NOMO-1 treated with DMSO at 0.1 percent for 48 hours (cell line): ENCODE data around the gene SGMS1.
A peak's percentile ranks its signal among the peaks of the same experiment; 100 is the strongest.

ENCODE experiments used
- DNase-seq: peaks from one replicate; lab custom pipeline; 2025; ENCODE audit not compliant: unreplicated experiment; lab: John Stamatoyannopoulos, UW

The SGMS1 gene

DNA sequence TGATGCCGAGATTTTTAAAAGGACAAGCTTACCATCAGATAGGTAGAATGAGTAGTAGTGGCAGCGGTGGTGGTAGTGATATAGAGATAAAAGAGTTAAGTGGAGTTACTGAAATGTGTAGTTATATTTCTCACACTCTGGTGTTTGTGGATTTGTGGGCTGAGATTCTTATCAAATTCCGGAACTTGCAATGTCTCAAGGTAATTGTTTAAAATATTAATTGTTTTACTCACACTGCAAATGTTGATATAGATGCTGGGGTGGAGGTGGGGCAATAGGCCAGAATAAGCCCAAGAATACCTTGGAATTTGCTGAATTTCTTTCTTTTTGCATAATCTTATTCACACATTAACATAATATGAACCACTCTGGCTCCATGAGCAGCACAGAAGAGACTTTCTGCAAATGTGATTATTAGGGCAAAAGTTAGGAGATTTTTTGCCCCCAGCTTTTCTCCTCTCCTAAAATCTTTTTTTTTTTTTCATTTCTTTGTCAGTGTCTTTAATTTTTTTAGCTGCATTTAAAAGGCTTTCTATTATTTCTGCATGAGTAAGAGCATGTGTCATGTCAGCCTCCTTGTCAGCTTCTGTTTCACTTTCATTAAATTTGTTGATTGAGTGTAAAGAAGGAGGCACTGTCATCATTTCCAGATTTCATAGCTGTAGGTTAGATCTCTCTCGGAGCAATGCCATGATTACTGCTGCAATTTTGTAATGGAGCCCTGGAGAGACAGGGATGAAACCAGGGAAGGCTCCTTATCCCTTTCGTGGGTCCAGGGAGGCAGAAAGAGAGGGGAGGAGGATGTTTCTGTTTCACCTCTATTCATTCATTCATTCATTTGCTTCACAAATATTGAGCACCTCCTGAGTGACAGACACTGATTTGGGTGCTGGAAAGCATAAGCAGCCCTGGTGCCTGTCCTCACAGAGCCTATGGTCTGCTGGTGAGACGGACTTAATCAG is 13.1 kb upstream of the SGMS1 start:
- no peak for DNase-seq

DNA sequence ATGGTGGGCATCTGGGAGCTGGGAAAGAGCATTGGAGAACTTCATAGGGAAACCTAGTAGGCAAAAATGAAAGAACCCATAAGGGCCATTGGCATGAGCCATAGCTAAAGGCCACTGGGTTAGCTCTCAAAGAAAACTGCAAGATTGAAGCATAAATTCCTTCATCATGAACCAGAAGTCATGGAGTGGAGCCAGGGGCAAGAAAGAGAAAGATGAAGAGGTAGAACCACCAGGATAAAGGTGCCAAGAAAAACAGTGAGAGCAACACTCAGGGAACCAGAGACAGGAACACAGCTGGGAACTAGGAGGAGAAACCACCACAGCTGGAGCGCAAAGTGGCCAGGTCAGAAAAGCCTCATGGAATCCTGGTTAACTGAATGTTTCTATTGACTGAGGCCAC is 11.5 kb upstream of the SGMS1 start:
- DNase-seq = no peak

DNA sequence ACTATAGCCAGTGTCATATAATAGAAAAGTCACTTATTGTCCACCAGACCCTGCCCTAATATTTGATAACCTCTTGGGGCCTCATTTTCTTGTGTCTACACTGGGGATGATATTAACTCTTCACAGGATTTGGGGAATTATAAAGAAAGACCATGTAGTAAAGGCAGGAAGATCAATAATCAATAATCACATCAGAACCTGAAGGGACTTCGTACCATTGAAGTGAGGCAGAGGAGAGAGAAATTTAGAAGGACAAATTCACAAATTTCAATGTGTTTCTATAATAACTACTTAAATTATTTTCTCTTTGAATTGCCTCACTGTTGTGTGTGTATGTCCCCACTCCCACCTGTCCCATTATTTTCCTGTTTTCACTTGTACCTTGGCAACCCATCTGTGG is 10.7 kb upstream of the SGMS1 start:
- no peak for DNase-seq

DNA sequence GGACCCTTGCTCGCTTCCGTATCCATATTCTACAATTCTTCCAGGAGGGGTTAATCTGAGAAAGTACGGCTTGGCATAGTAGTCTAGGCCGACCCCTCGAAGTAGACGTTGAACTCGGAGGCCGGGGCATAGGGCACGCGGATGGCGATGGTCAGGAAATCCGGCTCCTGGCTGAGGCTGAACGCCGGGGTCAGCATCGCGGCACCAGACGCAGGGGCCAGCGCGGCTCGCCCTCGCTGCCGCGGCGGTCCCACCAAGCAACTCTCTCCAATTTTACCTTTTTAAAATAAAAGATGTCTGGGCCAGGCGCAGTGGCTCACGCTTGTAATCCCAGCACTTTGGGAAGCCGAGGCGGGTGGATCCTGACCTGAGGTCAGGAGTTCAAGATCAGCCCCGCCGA is 7.3 kb upstream of the SGMS1 start:
- DNase-seq = no peak

DNA sequence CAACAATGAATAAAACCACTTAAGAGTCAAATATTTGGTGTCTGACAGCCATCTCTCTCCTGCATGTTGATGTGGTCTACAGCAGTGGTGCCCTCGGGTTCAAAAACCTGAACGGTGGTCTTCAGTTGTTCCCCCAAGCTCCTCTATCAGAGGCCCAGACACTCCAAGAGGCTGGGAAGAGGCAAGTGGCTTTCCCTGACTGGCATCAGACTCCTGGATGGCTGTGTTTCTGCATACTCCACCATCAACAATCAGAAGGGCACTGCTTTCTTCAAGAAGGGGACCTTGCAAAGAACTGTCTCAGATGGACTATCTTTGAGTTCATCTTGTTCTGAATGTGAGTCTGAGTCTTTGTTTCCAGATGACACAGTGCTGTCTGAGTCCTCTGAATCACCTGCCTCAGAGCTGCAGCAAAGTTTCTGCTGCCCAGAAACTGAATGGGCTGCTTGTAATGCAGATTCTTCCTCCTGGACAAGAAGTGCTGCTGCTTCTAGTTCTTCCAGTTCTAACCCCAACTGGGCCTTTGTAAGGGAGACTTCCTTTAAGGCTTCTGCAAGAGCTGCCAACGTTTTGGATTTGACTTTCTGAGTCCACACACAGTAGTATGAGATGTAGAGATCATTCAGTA is 5.9 kb upstream of the SGMS1 start:
- no peak for DNase-seq

DNA sequence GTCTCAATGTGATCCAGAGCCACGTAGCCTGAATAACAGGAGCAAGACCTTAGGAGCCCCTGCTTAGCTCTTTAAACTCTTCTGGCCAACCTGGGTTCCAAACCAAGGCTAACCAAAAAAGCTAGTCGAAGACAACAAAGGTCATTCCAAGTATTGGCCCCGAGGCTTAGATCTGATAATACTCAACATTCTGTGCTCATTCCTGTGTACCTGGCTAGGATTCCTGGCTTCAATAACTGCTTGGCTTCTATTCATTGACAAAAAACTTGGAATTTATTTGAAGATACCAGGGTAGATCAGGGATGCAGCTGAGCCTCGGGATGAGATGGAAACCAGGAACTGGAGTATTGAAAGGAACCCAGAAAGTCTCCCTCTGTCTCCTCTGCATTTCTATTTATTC is 4.1 kb upstream of the SGMS1 start:
- no peak for DNase-seq

DNA sequence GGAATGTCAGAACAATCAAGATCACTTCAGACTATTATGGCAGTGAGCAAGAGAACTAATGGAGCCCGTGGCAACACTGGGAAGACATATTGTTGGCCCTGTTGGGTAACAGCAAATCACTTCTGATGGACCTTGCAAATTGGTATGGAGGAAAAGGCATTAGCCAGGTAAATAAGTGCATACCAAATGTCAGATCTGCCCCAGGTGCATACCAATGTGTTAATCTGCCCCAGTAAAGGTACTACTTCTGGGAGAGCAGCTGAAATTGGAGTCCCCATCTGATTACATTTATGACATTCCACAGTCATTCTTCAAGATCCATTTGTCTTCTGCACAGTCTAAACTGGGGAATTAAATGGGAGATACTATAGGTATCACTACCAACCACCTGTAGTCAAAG is 3.7 kb upstream of the SGMS1 start:
- no peak for DNase-seq

DNA sequence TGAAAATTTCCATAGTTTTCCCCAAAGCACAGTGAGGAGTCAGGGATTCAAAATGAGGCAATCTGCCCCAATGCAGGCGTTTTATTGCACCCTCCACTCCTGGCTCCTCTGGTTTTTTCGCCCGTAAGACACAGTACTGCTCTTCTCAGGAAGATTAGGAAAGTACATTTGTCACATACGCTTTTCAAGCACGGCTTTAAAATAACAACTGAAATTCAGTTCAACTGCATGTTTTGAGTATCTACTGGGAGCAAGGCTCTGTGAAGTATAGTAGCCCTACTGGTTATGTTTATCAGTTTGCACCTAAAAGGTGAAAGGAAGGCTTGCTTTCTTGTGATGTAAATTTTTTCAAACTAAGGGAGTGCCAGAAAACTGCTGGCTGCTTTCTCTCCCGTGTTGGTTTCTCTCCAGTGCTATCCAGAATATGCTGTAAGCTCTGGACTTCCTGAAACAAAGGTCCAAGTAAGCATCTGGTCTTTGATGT is 1.9 kb upstream of the SGMS1 start:
- no peak for DNase-seq

DNA sequence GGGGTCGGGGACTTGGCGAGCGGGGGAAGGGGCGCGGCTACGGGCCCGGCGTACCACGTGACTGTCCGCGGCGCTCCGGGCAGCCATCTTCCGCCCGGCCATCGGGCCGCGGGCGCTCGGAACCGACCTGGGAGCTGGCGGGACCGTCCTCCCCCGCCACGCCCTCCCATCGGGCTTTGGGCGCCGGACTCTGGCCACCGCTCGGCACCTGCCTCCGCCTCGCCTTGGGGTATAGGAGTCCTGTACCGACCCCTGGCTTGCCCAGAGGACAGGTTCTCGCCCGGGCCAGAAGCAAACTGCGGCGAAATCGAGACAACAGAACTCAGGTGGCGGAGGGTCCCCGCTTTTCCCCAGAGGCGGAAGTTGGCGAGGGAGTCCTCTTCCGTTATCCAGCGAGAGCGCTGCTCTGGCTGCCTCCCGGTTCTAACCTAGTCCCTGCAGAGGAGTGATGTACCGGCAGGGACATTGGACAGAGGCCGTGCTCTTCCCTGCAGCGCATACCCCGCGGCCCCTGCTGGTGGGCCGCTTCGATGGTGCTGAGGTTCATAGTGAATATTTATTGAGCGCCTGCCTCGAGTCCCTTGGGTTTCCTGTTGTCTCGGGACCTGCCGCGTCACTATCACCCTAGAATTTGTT is 1.2 kb upstream of the SGMS1 start:
- DNase-seq = peak; percentile 75

DNA sequence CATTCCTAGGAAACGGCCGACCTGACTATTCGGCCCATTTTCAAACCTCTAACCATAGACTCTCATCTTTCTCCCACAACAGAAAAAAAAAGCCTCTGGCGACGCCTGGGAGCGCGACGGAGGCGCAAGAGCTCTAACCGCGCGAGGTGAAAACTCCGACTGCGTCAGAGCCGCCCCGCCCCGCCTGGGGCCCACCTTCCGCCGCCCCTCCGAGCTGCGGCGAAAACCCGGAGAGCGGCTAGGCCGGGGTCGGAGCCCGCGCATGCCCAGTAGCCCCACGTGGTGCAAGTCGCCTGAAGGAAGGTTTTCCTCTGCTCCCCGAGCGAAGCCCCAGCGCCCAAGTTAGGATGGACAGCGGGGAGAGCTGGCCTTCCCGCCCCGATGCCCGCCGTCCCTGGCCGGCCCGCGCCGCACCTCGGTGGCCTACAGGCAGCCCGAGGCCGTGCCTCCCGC is 683 bp upstream of the SGMS1 start:
- DNase-seq = peak; percentile 90

DNA sequence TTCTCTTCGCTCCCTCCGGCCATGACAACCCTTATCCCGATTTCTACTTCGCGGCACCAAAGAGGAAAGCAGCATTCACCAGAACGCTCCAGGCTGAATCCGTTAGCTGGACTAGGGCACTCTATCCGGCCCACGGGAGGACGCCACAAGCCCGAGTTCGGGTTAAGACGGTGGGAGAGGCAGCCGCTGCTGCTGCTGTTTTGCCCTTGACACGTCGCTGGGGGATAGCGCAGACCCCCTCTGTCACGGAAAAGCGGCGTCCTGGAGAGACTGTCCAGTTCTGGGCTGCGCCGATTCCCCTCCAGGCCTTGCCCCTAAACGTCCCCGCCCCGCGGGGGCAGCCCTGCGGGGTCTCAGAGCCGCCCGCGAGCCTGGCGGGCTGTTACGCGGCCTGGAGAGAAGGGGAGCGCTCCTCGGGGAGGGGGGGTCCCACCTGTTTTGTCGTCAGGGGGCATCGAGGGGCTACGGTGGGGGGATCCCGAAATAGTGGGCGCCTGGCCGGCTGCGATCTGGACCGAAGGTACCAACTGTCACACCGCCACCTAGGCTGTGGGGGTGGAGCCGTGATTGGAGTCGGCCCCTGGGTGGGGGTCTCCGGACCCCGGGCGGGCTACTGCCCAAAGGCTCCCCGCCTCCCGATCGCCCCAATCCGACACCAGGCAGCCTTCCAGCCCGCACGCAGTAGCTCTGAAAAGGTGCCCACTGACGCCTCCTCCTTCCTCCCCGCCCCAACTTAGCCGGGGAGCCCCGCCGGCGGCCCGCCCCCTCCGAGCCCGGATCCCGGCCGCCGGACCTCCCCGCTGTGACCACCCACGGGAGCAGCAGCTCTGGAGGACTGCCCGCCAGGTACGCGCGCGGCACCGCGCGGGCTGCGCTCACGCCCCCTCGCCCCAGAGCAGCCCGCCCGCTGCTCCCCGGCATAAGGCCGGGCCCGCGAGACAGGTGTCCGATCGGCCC is 772 bp downstream of the SGMS1 start:
- no peak for DNase-seq

DNA sequence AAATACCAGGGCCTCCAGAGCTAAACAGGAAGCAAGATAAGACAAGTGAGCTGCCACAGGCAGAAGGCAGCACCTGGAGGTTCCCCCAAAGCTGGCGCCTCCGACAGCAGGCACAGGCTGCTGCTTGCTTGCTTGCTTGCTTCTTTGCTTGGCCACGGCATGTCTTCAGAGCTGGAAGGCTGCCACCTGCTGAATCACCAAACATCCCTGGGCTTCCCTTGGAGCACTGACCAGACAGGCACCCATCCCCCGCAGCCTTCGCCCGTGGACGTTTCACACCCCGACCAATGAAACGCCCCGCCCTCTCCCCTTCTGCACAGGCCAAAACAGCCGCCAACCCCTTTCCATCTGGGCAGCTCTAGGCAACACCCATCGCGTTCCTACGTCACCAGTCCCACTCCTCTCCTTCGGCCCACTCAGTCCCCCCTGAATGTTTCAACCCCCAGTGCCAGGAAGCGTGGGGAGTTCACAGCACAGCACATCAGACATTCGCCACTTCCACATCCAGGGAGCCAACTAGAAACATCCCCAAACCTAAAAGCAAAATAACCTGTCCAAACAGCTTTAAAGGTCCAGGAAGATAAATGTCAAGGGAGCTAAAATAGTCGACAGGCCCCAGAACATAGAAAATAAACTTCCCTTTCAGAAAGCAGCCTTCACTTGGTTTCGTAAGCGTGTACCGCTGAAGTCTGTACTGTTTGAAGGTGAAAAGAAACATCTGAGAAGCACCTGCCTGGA is 1.6 kb downstream of the SGMS1 start:
- peak; percentile 75 for DNase-seq

DNA sequence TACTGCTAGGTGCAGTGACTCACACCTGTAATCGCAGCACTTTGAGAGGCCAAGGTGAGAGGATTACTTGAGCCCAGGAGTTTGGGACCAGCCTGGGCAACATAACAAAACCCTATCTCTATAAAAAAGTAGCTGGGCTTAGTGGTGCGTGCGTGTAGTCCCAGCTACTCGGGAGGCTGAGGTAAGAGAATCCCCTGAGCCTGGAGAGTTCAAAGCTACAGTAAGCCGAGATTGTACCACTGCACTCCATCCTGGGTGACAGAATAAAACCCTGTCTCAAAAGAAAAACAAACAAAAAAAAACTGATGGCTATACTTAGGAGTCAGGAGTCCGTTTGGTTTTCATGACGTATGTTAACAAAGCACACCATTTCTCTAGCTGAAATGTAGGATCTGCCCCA is 2.9 kb downstream of the SGMS1 start:
- no peak for DNase-seq

DNA sequence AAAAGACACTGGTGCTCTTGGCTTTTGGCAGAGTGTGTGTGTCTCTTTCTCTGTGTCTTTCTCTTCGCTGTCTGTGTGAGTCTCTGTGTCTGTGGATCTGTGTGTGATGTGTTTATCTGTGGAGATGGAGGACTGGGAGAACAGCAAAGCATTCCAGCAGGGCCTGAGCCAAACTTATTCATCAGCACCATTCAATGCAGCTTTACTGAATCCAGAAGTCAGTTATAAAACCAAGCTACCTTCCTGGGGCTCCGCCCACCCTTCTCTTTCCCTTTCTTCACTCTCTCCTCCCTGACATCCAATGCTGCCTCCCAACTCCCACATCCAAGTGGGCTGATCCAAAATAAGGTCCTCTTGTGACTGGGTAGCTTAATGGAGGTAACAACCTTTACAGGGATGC is 3.9 kb downstream of the SGMS1 start:
- no peak for DNase-seq

DNA sequence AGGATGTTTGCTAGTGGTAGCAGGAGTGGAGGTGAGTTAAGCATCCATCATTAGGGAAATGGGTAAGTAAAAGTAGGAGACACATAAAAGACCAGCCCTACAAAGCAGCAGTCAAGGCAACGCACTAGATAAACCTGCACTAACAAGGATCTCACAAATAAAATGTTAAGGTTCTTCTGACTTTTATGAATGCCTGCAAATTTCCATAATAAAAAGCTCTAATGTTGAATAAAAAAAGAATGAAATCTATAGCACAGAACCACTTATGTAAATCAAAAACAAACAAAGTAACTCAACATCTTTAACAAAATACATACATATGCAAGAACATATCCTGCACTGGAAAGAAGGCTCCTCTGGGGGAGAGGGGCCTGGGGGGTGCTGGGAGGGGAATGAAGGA is 4.6 kb downstream of the SGMS1 start:
- no peak for DNase-seq

DNA sequence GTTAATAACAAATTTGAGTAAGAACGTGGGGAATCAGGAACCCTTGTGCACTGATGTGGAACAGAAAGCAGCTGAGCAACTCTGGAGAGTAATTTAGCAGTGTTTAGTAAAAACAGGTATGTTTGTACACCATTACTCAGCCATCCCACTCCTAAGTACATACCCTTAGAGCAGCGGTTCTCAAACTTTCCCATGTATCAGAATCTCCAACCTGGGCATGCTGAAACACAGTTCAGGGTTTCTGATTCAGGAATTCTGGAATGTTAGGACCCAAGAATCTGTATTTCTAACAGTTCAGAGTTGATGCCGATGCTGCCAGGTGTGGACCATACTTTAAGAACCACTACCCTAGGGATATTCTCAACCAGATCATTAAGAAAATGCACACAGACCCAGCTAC is 5.1 kb downstream of the SGMS1 start:
- no peak for DNase-seq

DNA sequence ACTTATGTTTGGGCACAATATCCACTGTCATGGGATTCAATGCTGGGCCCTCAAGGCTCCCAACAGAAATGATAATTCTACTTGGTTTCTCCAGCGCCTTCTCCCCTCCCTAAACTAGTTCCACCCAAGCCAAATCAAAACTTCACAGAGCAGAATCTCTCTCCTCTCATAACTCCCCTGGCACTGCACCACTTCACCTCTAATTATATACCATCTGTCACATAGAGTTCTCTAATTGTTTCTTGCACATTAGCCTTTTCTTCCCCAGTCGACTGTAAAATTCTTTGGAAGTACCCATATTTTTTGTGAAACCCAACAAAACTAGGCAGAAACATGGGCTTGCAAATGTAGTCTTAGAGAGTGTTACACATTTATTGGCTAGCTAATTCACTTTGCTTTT is 8.1 kb downstream of the SGMS1 start:
- no peak for DNase-seq

DNA sequence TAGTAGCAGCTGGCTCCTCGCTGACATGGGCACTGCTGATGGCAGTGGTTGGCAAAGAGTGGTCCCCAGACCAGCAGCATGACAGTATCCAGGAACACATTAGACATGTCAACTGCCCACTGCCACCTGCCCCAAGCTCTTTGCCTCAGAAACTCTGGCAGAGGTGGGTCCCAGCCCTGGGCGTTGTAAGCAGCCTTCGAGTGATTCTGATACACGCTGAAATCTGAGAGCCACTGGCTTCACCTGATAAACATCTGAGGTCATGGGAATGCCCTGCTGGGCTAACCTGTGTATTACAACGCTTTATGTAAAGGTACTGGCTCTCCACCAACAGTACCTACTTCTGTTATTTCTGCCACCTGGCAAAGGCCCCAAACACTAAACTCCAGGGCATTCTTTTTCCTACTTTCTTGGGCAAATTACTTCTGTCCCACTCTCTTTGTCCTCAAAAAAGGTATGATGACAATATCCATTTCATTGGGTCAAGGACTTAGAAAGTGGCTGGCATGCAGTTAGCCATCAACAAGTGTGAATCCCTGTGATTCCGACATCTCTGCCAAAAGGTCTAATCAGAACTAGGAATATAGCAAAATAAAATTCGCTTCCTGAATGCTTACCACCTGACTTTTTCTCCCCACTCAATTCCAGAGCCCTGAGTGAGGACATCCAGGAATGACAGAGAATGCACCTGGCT is 9.2 kb downstream of the SGMS1 start:
- DNase-seq = no peak

DNA sequence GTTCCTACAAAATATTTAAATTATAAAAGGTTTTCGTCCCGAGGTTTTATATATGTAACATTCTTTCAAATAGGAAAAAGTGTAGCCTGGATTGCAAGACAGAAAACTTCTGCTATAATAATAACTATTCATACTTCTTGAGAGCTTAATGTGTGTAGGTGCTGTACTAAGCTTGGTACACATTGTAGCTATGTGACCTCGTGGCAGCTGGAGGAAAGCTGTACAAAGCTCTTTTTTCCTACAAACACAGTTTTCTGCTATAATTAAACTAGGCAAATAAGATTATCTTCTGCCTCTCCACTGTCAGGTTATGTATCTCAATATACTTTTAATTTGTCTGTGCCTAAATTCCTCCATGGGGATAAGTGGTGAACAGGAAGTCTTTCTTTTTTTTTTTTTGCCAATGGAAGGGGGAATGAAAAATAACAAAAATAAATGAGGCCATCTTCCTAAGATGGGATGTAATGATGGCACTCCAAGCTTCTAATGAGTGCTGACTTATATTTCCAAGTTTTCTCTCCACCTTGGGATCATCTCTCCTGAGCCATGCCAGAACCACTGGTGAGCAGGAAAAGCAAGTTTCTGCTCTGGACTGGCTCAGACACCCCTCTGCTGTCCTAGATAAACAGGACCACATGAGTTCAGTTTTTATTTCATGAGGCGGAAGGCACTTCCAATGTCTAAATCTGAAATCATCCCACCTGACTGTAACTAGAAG is 9.9 kb downstream of the SGMS1 start:
- DNase-seq = no peak
